ENCODE measurements around the gene TMEM139.

The TMEM139 gene

DNA sequence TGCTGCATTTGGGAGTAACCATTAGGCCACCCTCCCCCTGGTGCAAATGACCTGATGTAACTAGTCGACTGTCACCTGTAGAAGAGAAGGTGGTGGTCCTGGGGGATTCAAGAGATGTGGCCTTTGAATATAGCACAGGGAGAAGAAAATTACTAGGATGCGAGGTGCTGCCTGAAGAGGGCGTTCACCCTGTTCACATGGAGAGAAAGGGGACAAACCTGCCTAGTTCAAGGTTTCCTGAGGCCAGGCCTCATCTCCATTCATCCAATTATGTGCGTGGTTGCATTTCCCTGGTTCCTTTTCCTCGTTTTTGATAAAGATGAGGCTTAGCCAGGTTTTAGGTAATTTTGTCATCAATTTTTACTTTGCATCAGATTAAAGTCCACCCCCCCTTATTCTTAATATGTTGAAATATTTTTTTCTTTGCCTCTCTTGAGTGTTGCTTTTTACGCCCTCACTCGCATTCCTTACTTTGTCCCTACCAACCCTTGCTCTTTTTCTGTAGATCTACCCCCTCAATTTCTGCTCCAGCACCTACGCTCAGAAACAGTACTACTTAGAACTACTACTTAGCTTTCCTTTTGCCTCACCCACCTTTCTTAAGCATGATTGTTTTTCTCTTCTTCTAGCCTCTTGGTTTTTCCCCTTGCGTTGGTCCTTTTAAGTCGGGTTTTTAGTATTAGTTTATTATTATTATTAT, 44.9 kb downstream of the TMEM139 start:
- no peak for DNase-seq

DNA sequence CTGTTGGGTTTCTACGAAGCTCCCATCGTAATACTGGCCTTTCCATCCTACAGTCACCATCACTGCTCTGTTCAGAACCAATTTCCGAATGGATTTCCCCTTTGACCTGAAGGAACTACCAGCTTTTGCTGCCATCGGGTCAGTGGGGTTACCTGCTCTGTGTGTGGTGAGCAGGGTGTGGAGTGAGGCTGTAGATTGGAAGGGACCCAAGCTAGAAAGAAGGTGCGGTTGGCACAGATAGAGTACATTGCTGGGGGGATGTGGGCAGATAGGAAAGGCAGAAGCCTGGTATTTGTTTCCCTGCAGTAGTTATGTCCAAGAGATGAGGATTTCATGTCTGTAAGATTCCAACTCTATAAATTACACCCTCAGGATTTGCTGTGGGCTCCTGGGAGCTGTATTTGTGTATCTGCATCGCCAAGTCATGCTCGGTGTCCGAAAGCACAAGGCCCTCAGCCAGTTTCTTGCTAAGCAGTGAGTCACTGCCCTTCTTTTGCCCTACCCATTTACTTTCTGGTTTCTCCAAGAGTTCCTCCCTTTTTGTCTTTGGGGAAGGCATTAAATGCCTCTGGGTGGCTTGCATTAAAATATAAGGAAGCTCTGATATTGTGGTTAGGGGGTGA, 46.5 kb downstream of the TMEM139 start:
- DNase-seq: no peak

DNA sequence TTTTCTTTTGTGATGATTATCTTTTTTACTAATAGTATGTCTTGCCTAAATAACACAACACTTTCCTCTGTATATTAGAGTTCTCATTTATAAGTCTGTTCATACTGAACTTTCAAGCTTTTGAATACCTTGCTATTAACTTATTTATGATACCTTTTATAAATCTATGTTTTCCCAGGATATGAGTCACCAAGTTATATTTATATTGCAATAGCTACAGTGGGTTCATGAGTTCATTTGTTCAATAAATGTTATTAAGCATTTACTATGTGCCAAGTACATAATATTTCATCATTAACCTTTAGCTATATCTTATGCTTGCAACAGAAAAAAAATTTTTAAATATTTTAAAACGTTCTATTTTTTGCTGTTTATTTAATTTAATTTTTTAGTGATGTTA, 49.5 kb downstream of the TMEM139 start:
- no peak for DNase-seq

DNA sequence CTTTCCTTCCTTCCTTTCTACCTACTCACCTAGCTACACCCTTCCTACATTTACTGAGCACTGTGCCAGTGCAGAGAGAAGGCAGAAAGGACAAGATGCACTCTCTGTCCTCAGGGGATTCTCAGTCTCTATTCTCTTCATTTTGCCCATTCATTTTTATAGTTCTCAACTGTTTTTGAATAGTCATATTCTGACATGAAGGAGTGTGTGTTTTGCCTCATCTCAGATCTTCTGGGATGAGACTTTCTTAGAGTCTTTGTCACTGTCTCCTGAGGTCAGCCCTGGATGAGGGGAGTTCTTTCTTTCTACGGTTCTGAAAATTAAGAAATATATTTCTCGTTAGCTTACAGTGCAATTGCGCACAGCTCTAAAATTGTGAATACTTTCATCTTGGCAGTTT, 52.5 kb downstream of the TMEM139 start:
- DNase-seq: no peak
